K562 (cell line): ENCODE measurements around the gene DLGAP3.

Experiments used
- CEBPG ChIP-seq, 3 experiments: fragments of 200-800 bp in 1 of 3; sonication (Bioruptor generic) in 1 of 3; sonication (generic) in 1 of 3; formaldehyde crosslinking in 1 of 3; IDR thresholded peaks in 2 of 3; conservative IDR thresholded peaks in 1 of 3; 2 replicates each; pipeline versions ENCODE4 v1.6.1 to v1.8.0; 2016 to 2022; ENCODE audit warnings: missing compliant biosample characterization in 2 of 3, missing genetic modification characterization in 2 of 3, mild to moderate bottlenecking in 1 of 3, missing genetic modification reagents in 1 of 3
- PYGO2 ChIP-seq: fragments of 450-650 bp; IDR thresholded peaks from 2 replicates; pipeline ENCODE4 v1.6.1; 2016; ENCODE audit warnings: mild to moderate bottlenecking, missing genetic modification characterization, moderate library complexity, missing compliant biosample characterization
- RFX5 ChIP-seq: IDR thresholded peaks from 2 replicates; pipeline ENCODE4 v1.6.1; 2011; ENCODE audit warnings: low read depth, mild to moderate bottlenecking, improper control_type of control experiment, low read length
- SRSF7 ChIP-seq: fragments of 200-400 bp; formaldehyde crosslinking; optimal IDR thresholded peaks from 2 replicates; pipeline ENCODE3; 2017; ENCODE audit warnings: mild to moderate bottlenecking, low read depth, low read length
- TAF1 ChIP-seq: IDR thresholded peaks from 2 replicates; pipeline ENCODE4 v1.6.1; 2011; ENCODE audit warnings: mild to moderate bottlenecking, low read length, moderate library complexity; ENCODE audit not compliant: insufficient read depth, control insufficient read depth, severe bottlenecking; ENCODE audit errors: extremely low read depth
- TEAD4 ChIP-seq, 2 experiments: sonication (generic) in 1 of 2; formaldehyde crosslinking in 1 of 2; IDR thresholded peaks; 2 replicates each; pipeline versions ENCODE4 v1.6.1 to v1.8.0; 2012 to 2022; ENCODE audit warnings: borderline replicate concordance in 1 of 2, inconsistent platforms in 1 of 2, low read length in 1 of 2, mild to moderate bottlenecking in 1 of 2, missing genetic modification reagents in 1 of 2
- TGIF2 ChIP-seq: sonication (generic); formaldehyde crosslinking; IDR thresholded peaks from 2 replicates; pipeline ENCODE4 v1.8.1; 2022; ENCODE audit warnings: mild to moderate bottlenecking, missing genetic modification reagents, moderate library complexity
- TRIM24 ChIP-seq, 2 experiments: fragments of 450-650 bp; IDR thresholded peaks; 2 replicates each; pipeline ENCODE4 v1.6.1; 2016
- YY1 ChIP-seq, 3 experiments: IDR thresholded peaks; 2 replicates each; pipeline ENCODE4 v1.6.1; 2011; ENCODE audit warnings: low read length in 2 of 3, mild to moderate bottlenecking in 2 of 3, moderate library complexity in 2 of 3, borderline replicate concordance in 1 of 3, control low read depth in 1 of 3, low read depth in 1 of 3; ENCODE audit not compliant: insufficient read depth in 3 of 3, insufficient replicate concordance in 2 of 3, control insufficient read depth in 1 of 3, insufficient read length in 1 of 3; ENCODE audit errors: extremely low read depth in 1 of 3
- ZNF551 ChIP-seq: fragments of 250-450 bp; sonication (Bioruptor Pico); IDR thresholded peaks from 2 replicates; pipeline ENCODE4 v1.5.0; 2021; ENCODE audit warnings: mild to moderate bottlenecking, moderate library complexity
- ZSCAN29 ChIP-seq: fragments of 450-650 bp; IDR thresholded peaks from 2 replicates; pipeline ENCODE4 v1.6.1; 2017
- TF ChIP-seq, protein P1 (sequence below), 3 experiments: IDR thresholded peaks in 2 of 3; conservative IDR thresholded peaks in 1 of 3; 2 replicates each; pipeline ENCODE4 v1.5.1; 2011 to 2012; ENCODE audit warnings: low read length in 3 of 3, mild to moderate bottlenecking in 3 of 3, control low read depth in 2 of 3, improper control_type of control experiment in 1 of 3, inconsistent platforms in 1 of 3, low read depth in 1 of 3, mixed read lengths in 1 of 3, moderate library complexity in 1 of 3; ENCODE audit not compliant: insufficient read depth in 2 of 3
- TF ChIP-seq, protein P2 (sequence below): fragments of 450-650 bp; IDR thresholded peaks from 2 replicates; pipeline ENCODE4 v1.6.1; 2016; ENCODE audit warnings: low read depth
- TF ChIP-seq, protein P3 (sequence below): fragments of 450-650 bp; IDR thresholded peaks from 2 replicates; pipeline ENCODE4 v1.6.1; 2016

DNA sequence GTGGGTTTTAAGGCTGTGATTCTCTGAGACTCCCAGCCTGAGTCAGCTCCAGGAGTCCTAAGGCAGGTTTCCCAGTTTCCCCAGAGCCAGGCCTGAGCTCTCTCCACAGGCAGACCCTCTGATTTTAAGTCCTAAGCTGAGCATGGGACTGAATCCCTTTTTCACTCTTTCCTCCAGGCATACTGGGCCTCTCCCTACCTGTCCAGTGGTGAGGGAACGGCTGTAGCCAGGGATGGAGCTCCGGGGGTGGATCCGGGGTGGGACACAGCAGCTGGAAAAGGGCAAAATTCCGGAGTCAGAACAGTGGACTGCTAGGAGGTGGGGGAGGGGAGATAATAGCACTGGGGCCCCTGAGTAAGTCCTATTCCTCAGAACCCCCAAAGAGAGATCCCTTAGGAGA lies 30.0 kb downstream of the DLGAP3 start:
- no peak for TF ChIP-seq ZNF551 (CRISPR knock-in tag)
- TF ChIP-seq ZSCAN29: no peak
- no peak for TF ChIP-seq YY1 (IDR thresholded peaks at IDR 0.05; ENCODE audit: borderline replicate concordance in 1 of 3, control insufficient read depth in 1 of 3, extremely low read depth in 1 of 3, insufficient read depth in 3 of 3, insufficient read length in 1 of 3, insufficient replicate concordance in 2 of 3, low read depth in 1 of 3, low read length in 2 of 3)
- TF ChIP-seq, protein P1, sequence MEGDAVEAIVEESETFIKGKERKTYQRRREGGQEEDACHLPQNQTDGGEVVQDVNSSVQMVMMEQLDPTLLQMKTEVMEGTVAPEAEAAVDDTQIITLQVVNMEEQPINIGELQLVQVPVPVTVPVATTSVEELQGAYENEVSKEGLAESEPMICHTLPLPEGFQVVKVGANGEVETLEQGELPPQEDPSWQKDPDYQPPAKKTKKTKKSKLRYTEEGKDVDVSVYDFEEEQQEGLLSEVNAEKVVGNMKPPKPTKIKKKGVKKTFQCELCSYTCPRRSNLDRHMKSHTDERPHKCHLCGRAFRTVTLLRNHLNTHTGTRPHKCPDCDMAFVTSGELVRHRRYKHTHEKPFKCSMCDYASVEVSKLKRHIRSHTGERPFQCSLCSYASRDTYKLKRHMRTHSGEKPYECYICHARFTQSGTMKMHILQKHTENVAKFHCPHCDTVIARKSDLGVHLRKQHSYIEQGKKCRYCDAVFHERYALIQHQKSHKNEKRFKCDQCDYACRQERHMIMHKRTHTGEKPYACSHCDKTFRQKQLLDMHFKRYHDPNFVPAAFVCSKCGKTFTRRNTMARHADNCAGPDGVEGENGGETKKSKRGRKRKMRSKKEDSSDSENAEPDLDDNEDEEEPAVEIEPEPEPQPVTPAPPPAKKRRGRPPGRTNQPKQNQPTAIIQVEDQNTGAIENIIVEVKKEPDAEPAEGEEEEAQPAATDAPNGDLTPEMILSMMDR (IDR thresholded peaks at IDR 0.05 in 2 of 3, conservative IDR thresholded peaks at IDR 0.05 in 1 of 3; ENCODE audit: insufficient read depth in 2 of 3, low read depth in 1 of 3, low read length in 3 of 3): no peak
- TF ChIP-seq TAF1: no peak
- TF ChIP-seq TGIF2 (CRISPR knock-in tag): no peak
- TF ChIP-seq CEBPG (CRISPR knock-in tag; IDR thresholded peaks at IDR 0.05): no peak
- TF ChIP-seq CEBPG (tag; conservative IDR thresholded peaks at IDR 0.05 in 1 of 2, IDR thresholded peaks at IDR 0.05 in 1 of 2): no peak
- no peak for TF ChIP-seq TEAD4 (IDR thresholded peaks at IDR 0.05; ENCODE audit: low read length)
- no peak for TF ChIP-seq TEAD4 (CRISPR knock-in tag; IDR thresholded peaks at IDR 0.05; ENCODE audit: borderline replicate concordance)
- TF ChIP-seq, protein P2, sequence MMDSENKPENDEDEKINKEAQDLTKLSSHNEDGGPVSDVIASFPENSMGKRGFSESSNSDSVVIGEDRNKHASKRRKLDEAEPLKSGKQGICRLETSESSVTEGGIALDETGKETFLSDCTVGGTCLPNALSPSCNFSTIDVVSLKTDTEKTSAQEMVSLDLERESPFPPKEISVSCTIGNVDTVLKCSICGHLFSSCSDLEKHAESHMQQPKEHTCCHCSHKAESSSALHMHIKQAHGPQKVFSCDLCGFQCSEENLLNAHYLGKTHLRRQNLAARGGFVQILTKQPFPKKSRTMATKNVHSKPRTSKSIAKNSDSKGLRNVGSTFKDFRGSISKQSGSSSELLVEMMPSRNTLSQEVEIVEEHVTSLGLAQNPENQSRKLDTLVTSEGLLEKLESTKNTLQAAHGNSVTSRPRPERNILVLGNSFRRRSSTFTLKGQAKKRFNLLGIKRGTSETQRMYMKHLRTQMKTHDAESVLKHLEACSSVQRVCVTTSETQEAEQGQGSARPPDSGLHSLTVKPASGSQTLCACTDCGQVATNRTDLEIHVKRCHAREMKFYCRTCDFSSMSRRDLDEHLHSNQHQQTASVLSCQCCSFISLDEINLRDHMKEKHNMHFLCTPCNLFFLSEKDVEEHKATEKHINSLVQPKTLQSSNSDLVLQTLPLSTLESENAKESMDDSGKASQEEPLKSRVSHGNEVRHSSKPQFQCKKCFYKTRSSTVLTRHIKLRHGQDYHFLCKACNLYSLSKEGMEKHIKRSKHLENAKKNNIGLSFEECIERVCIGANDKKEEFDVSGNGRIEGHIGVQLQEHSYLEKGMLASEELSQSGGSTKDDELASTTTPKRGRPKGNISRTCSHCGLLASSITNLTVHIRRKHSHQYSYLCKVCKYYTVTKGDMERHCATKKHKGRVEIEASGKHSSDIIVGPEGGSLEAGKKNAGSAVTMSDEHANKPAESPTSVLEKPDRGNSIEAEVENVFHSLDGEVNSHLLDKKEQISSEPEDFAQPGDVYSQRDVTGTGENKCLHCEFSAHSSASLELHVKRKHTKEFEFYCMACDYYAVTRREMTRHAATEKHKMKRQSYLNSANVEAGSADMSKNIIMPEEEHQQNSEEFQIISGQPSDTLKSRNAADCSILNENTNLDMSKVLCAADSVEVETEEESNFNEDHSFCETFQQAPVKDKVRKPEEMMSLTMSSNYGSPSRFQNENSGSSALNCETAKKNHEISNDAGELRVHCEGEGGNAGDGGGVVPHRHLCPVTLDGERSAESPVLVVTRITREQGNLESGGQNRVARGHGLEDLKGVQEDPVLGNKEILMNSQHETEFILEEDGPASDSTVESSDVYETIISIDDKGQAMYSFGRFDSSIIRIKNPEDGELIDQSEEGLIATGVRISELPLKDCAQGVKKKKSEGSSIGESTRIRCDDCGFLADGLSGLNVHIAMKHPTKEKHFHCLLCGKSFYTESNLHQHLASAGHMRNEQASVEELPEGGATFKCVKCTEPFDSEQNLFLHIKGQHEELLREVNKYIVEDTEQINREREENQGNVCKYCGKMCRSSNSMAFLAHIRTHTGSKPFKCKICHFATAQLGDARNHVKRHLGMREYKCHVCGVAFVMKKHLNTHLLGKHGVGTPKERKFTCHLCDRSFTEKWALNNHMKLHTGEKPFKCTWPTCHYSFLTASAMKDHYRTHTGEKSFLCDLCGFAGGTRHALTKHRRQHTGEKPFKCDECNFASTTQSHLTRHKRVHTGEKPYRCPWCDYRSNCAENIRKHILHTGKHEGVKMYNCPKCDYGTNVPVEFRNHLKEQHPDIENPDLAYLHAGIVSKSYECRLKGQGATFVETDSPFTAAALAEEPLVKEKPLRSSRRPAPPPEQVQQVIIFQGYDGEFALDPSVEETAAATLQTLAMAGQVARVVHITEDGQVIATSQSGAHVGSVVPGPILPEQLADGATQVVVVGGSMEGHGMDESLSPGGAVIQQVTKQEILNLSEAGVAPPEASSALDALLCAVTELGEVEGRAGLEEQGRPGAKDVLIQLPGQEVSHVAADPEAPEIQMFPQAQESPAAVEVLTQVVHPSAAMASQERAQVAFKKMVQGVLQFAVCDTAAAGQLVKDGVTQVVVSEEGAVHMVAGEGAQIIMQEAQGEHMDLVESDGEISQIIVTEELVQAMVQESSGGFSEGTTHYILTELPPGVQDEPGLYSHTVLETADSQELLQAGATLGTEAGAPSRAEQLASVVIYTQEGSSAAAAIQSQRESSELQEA: no peak
- no peak for TF ChIP-seq RFX5
- no peak for TF ChIP-seq SRSF7
- TF ChIP-seq, protein P3, sequence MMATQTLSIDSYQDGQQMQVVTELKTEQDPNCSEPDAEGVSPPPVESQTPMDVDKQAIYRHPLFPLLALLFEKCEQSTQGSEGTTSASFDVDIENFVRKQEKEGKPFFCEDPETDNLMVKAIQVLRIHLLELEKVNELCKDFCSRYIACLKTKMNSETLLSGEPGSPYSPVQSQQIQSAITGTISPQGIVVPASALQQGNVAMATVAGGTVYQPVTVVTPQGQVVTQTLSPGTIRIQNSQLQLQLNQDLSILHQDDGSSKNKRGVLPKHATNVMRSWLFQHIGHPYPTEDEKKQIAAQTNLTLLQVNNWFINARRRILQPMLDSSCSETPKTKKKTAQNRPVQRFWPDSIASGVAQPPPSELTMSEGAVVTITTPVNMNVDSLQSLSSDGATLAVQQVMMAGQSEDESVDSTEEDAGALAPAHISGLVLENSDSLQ: no peak
- no peak for TF ChIP-seq TRIM24 (IDR thresholded peaks at IDR 0.05)
- TF ChIP-seq PYGO2 (tag): no peak
